H9 (cell line): ENCODE results near the gene PITPNB. TPM values are rescaled to one million over a fixed set of nuclear protein-coding genes. Genes with fewer than 3 reads are reported as not detected.

Experiments
- DNase-seq: peaks from one replicate; pipeline ENCODE4 v3.0.0-alpha.2; 2017
- H2AFZ ChIP-seq: one replicate; pipeline ENCODE4 v1.6.1; 2013; ENCODE audit warnings: mild to moderate bottlenecking, low read length, control low read depth, moderate library complexity
- H2AK5ac ChIP-seq: 2 replicates; pipeline ENCODE4 v1.6.1; 2013; ENCODE audit warnings: low read length, control low read depth, mixed read lengths; ENCODE audit not compliant: insufficient read length
- H2BK120ac ChIP-seq: one replicate; pipeline ENCODE4 v1.6.1; 2013; ENCODE audit warnings: low read depth, mild to moderate bottlenecking, low read length, control low read depth, inconsistent platforms; ENCODE audit not compliant: poor library complexity, severe bottlenecking
- H2BK12ac ChIP-seq: 2 replicates; pipeline ENCODE4 v1.6.1; 2013; ENCODE audit warnings: low read length, control low read depth, mixed read lengths, low read depth; ENCODE audit not compliant: insufficient read length
- H2BK15ac ChIP-seq: 2 replicates; pipeline ENCODE4 v1.6.1; 2013; ENCODE audit warnings: low read depth, low read length, control low read depth
- H2BK20ac ChIP-seq: one replicate; pipeline ENCODE4 v1.6.1; 2013; ENCODE audit warnings: low read depth, mild to moderate bottlenecking, low read length, control low read depth, inconsistent platforms; ENCODE audit not compliant: poor library complexity, severe bottlenecking
- H2BK5ac ChIP-seq: 2 replicates; pipeline ENCODE4 v1.6.1; 2013; ENCODE audit warnings: low read length, control low read depth, mixed read lengths; ENCODE audit not compliant: insufficient read length
- H3K14ac ChIP-seq: 2 replicates; pipeline ENCODE4 v1.6.1; 2013; ENCODE audit warnings: low read length, control low read depth; ENCODE audit not compliant: insufficient read depth
- H3K18ac ChIP-seq: 2 replicates; pipeline ENCODE4 v1.6.1; 2013; ENCODE audit warnings: low read depth, mild to moderate bottlenecking, mixed read lengths, low read length, control low read depth; ENCODE audit not compliant: insufficient read length
- H3K23ac ChIP-seq: 2 replicates; pipeline ENCODE4 v1.6.1; 2013; ENCODE audit warnings: low read length, control low read depth, mixed read lengths, low read depth; ENCODE audit not compliant: insufficient read length
- H3K23me2 ChIP-seq: 2 replicates; pipeline ENCODE4 v1.6.1; 2013; ENCODE audit warnings: low read depth, mild to moderate bottlenecking, mixed read lengths, low read length, control low read depth; ENCODE audit not compliant: insufficient read length, poor library complexity, severe bottlenecking
- H3K27ac ChIP-seq: 2 replicates; pipeline ENCODE4 v1.5.1; 2013; ENCODE audit warnings: low read length, control low read depth, mixed read lengths, low read depth; ENCODE audit not compliant: insufficient read length
- H3K27me3 ChIP-seq: 2 replicates; pipeline ENCODE4 v1.6.1; 2013; ENCODE audit warnings: low read length, control low read depth, inconsistent platforms; ENCODE audit not compliant: insufficient read depth
- H3K4ac ChIP-seq: 2 replicates; pipeline ENCODE4 v1.6.1; 2013; ENCODE audit warnings: low read depth, mild to moderate bottlenecking, control low read depth, inconsistent platforms, low read length, moderate library complexity
- H3K4me1 ChIP-seq: 2 replicates; pipeline ENCODE4 v1.6.1; 2013; ENCODE audit warnings: low read length, control low read depth, inconsistent platforms; ENCODE audit not compliant: insufficient read depth
- H3K4me2 ChIP-seq: 2 replicates; pipeline ENCODE4 v1.6.1; 2013; ENCODE audit warnings: low read length, control low read depth, mixed read lengths; ENCODE audit not compliant: insufficient read length, insufficient read depth
- H3K56ac ChIP-seq: 2 replicates; pipeline ENCODE4 v1.6.1; 2013; ENCODE audit warnings: low read depth, mild to moderate bottlenecking, mixed read lengths, low read length, control low read depth; ENCODE audit not compliant: insufficient read length
- H3K79me1 ChIP-seq: 2 replicates; pipeline ENCODE4 v1.6.1; 2013; ENCODE audit warnings: low read depth, mild to moderate bottlenecking, moderate library complexity, low read length, control low read depth, inconsistent platforms; ENCODE audit not compliant: insufficient read depth, poor library complexity, severe bottlenecking
- H3K79me2 ChIP-seq: 2 replicates; pipeline ENCODE4 v1.6.1; 2013; ENCODE audit warnings: low read length, control low read depth, inconsistent platforms; ENCODE audit not compliant: insufficient read depth
- H3K9ac ChIP-seq: 2 replicates; pipeline ENCODE4 v1.6.1; 2013; ENCODE audit warnings: low read length, control low read depth, mixed read lengths; ENCODE audit not compliant: insufficient read length; ENCODE audit errors: extremely low read depth
- H3K9me3 ChIP-seq: one replicate; pipeline ENCODE4 v1.6.1; 2013; ENCODE audit warnings: low read depth, low read length, inconsistent platforms; ENCODE audit not compliant: control insufficient read depth
- H3T11ph ChIP-seq: one replicate; pipeline ENCODE4 v1.6.1; 2013; ENCODE audit warnings: mild to moderate bottlenecking, low read length, control low read depth, inconsistent platforms
- H4K20me1 ChIP-seq: one replicate; pipeline ENCODE4 v1.6.1; 2013; ENCODE audit not compliant: control insufficient read depth, insufficient read length, insufficient read depth
- H4K5ac ChIP-seq: 2 replicates; pipeline ENCODE4 v1.6.1; 2013; ENCODE audit warnings: low read depth, mild to moderate bottlenecking, mixed read lengths, low read length, control low read depth; ENCODE audit not compliant: insufficient read length
- H4K8ac ChIP-seq: replicated peaks from 2 replicates; pipeline ENCODE4 v1.6.1; 2013; ENCODE audit warnings: low read length, control low read depth, mixed read lengths, low read depth; ENCODE audit not compliant: insufficient read length
- H4K91ac ChIP-seq: 2 replicates; pipeline ENCODE4 v1.6.1; 2013; ENCODE audit warnings: low read depth, mild to moderate bottlenecking, moderate library complexity, mixed read lengths, low read length, control low read depth; ENCODE audit not compliant: insufficient read length
- H3K27ac Mint-ChIP-seq, 3 experiments: 2 replicates in 2 of 3; 3 replicates in 1 of 3; pipeline ENCODE4 v1.8.0; 2020 to 2021; ENCODE audit warnings: mixed read lengths in 3 of 3, mild to moderate bottlenecking in 1 of 3, moderate library complexity in 1 of 3
- H3K27me3 Mint-ChIP-seq: 2 replicates; pipeline ENCODE4 v1.8.0; 2021; ENCODE audit warnings: low read depth, mild to moderate bottlenecking, moderate library complexity, mixed read lengths
- H3K36me3 Mint-ChIP-seq, 3 experiments: 2 replicates in 2 of 3; 3 replicates in 1 of 3; pipeline ENCODE4 v1.8.0; 2020 to 2021; ENCODE audit warnings: low read depth in 3 of 3, mixed read lengths in 3 of 3; ENCODE audit not compliant: insufficient read depth in 1 of 3
- H3K4me1 Mint-ChIP-seq, 2 experiments: 2 replicates each; pipeline ENCODE4 v1.8.0; 2020; ENCODE audit warnings: mixed read lengths in 2 of 2
- H3K4me3 Mint-ChIP-seq, 2 experiments: 2 replicates in 1 of 2; 3 replicates in 1 of 2; pipeline ENCODE4 v1.8.0; 2020 to 2021; ENCODE audit warnings: mild to moderate bottlenecking in 2 of 2, mixed read lengths in 2 of 2, moderate library complexity in 1 of 2
- H3K9me3 Mint-ChIP-seq, 2 experiments: 2 replicates in 1 of 2; 3 replicates in 1 of 2; pipeline ENCODE4 v1.8.0; 2020; ENCODE audit warnings: mild to moderate bottlenecking in 2 of 2, mixed read lengths in 2 of 2, moderate library complexity in 1 of 2
- WGBS: extraction: QIAGEN DNeasy Blood & Tissue Kit; methylation state at CpG from one replicate; pipeline ENCODE4 v1.1.7; 2013; ENCODE audit warnings: missing lambda C conversion rate, low lambda C conversion rate, mixed read lengths; ENCODE audit not compliant: insufficient read length; ENCODE audit errors: extremely low coverage; 5-methylcytosine and 5-hydroxymethylcytosine counted together
- total RNA-seq: library from RNA; stranded (reverse); gene quantifications from 2 replicates; pipeline ENCODE4 v1.2.1, GENCODE V29; 2021
- TF ChIP-seq, protein P1 (sequence below): fragments of 200-600 bp; sonication (generic); conservative IDR thresholded peaks from 3 replicates; pipeline ENCODE4 v1.8.0; 2021; ENCODE audit warnings: antibody characterized with exemption, mild to moderate bottlenecking

The PITPNB gene
- total RNA-seq, 1 experiment from 2014 or later: 106 TPM

DNA sequence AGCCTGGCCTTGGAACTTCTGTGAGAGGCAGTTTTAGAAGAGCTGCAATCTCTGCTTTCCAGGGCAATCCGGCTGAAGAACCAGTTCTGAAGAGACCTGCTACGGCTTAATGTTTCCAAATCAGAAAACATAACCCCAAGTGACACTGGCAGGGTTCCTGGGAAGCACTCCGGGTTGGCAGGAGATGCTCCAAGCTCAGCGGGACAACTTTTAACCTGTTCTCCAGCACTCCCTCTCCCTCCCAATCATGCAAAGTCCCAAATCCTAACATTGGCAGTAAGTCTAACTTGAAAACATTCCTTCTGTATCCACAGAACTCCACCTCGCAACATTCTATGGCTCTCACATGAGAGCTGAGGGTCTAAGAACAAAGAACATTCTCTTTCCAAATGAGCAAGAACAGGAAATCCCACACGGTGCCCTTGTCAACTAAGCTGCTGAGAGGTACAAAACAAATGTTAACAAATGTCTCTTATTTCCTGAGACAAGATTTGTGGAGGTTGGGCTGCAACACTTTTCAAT, 69.0 kb downstream of the PITPNB start:
- no peak overlapping the region for H3K23ac ChIP-seq
- H3K4me2 ChIP-seq: peak overlapping the region; percentile 1
- Mint-ChIP-seq H3K4me1 (peaks cover 37 to 39% of the 10 kb centered on the region in 2 experiments), H3K4me3 (peak overlapping the region in 1 of 2 experiments; percentile 5; a peak in 2 of 5 replicates), H3K27ac (peak overlapping the region; percentile 76 to 98 (median 81)), H3K27me3 (no peaks in the 10 kb centered on the region), H3K9me3 (no peaks in the 10 kb centered on the region), H3K36me3 (peaks cover 15 to 43% (median 35%) of the 10 kb centered on the region in 3 experiments; a peak in 6 of 7 replicates)
- H3K9ac ChIP-seq: no peak overlapping the region
- no peaks in the 10 kb centered on the region for H4K20me1 ChIP-seq
- no peak overlapping the region for H2BK12ac ChIP-seq
- TF ChIP-seq, protein P1, sequence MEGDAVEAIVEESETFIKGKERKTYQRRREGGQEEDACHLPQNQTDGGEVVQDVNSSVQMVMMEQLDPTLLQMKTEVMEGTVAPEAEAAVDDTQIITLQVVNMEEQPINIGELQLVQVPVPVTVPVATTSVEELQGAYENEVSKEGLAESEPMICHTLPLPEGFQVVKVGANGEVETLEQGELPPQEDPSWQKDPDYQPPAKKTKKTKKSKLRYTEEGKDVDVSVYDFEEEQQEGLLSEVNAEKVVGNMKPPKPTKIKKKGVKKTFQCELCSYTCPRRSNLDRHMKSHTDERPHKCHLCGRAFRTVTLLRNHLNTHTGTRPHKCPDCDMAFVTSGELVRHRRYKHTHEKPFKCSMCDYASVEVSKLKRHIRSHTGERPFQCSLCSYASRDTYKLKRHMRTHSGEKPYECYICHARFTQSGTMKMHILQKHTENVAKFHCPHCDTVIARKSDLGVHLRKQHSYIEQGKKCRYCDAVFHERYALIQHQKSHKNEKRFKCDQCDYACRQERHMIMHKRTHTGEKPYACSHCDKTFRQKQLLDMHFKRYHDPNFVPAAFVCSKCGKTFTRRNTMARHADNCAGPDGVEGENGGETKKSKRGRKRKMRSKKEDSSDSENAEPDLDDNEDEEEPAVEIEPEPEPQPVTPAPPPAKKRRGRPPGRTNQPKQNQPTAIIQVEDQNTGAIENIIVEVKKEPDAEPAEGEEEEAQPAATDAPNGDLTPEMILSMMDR: no peak
- WGBS: no CpG with 5 or more reads among the region's 6 CpGs
- H3K14ac ChIP-seq: no peak overlapping the region
- H2BK20ac ChIP-seq: no peak overlapping the region
- no peak overlapping the region for H3K18ac ChIP-seq
- H4K91ac ChIP-seq: no peak overlapping the region
- H3K79me1 ChIP-seq: no peaks in the 10 kb centered on the region
- no peak overlapping the region for H3K56ac ChIP-seq
- no peaks in the 10 kb centered on the region for H3K27me3 ChIP-seq
- no peak overlapping the region for H4K8ac ChIP-seq
- H3K4me1 ChIP-seq: peaks cover 21% of the 10 kb centered on the region
- H3K79me2 ChIP-seq: no peaks in the 10 kb centered on the region
- peak overlapping the region; percentile 52 for H3K27ac ChIP-seq
- no peaks in the 10 kb centered on the region for H3K23me2 ChIP-seq
- H2BK120ac ChIP-seq: no peak overlapping the region
- no peak overlapping the region for H3K4ac ChIP-seq
- H3T11ph ChIP-seq: no peak overlapping the region
- H2AFZ ChIP-seq: no peak overlapping the region
- H2BK5ac ChIP-seq: no peak overlapping the region
- no peak overlapping the region for H2BK15ac ChIP-seq
- DNase-seq: no peak
- no peaks in the 10 kb centered on the region for H3K9me3 ChIP-seq
- H2AK5ac ChIP-seq: no peak overlapping the region
- H4K5ac ChIP-seq: no peak overlapping the region
